HG02970 (cell line): ENCODE data around the gene SLC10A3.

ENCODE experiments used
- ATAC-seq: cut with Tn5 transposase; IDR thresholded peaks from one replicate; pipeline ENCODE4 v1.9.1; 2021; ENCODE audit warnings: mild to moderate bottlenecking, moderate library complexity, moderate number of reproducible peaks; ENCODE audit not compliant: unreplicated experiment, low FRiP score

SLC10A3 gene

DNA sequence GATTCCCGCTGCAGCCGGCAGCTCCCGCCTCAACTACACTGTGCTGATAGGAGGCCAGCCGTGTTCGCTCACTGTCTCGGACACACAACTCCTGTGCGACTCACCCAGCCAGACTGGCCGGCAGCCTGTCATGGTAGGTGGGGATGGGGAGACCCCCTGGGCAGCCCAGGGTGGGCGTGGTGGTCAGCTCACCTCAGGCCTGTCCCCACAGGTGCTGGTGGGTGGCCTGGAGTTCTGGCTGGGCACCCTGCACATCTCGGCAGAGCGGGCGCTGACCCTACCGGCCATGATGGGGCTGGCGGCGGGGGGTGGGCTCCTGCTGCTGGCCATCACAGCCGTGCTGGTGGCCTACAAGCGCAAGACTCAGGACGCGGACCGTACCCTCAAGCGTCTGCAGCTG is 22.9 kb downstream of the SLC10A3 start:
- ATAC-seq: no peak

DNA sequence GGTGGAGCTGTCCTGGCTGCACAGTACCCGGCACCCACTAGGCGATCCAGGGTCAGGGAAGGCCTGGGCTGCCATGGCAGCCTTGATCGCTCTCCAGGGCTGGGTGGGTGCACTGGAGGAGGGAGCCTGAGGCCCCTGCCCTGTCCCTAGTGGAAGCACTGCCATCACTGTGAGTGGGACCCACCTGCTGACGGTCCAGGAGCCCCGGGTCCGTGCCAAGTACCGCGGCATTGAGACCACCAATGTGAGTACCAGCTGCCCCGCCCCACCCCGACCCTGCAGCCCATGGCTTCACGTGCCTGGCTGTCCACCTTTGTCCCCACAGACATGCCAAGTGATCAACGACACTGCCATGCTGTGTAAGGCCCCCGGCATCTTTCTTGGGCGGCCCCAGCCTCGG is 23.5 kb downstream of the SLC10A3 start:
- ATAC-seq: no peak

DNA sequence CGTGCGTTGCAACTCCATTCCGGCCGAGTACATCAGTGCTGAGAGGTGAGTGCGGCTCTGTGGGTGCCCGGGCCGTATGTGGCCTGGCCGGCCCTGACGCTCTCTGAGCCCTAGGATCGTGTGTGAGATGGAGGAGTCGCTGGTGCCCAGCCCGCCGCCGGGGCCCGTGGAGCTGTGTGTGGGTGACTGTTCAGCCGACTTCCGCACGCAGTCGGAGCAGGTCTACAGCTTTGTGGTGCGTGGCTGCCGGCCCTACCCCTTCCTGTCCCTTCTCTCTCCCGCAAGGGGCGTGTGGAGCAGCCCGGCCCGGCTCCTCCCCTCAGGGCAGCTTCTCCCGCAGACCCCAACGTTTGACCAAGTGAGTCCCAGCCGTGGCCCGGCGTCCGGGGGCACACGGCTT is 24.4 kb downstream of the SLC10A3 start:
- no peak for ATAC-seq

GRCh38 chrX:154465601-154466000 is 24.8 kb downstream of the SLC10A3 start:
- no peak for ATAC-seq

DNA sequence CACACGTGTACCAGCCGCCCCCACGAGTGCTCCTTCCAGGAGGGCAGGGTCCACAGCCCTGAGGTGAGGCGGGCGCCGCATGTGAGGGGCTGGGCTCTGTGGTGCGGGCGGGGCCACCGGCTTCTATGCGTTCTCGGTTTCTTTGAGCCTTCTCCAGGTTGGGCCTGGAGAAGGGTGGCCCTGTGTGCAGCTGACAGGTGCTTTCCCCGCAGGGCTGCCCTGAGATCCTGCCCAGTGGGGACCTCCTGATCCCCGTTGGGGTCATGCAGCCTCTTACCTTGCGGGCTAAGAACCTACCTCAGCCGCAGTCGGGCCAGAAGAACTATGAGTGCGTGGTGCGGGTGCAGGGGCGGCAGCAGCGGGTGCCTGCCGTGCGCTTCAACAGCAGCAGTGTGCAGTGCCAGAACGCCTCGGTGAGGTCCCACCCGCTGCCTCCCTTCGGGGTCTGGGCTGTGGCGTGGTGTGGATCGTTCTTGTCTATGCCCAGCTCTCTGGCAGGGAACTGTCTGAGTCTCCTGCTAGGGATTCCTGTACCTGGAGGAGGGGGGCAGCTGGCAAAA is 25.5 kb downstream of the SLC10A3 start:
- no peak for ATAC-seq

DNA sequence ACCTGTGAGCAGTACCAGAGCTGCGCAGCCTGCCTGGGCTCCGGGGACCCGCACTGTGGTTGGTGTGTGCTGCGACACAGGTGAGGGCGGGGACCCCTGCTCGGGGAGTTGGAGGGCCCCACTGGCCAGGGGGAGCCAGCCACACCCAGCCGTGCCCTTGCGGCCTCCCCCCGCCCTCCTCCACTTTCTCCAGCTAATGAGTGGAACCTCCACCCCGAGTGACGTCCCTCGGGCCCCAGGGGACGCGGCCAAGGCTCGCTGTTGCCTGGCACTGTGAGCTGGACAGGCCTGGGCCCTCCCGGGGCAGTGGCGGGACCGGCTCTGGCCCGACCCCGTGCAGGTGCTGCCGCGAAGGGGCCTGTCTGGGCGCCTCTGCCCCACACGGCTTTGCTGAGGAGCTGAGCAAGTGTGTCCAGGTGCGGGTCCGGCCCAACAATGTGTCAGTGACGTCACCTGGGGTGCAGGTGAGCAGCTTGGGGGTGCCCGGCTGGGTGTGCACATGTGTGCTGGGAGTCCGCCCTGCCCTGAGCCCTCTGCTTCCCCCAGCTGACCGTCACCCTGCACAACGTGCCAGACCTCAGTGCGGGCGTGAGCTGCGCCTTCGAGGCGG is 26.7 kb downstream of the SLC10A3 start:
- no peak for ATAC-seq

GRCh38 chrX:154462396-154462795 is 28.0 kb downstream of the SLC10A3 start:
- ATAC-seq: no peak

- ATAC-seq: no peak
Observed at GRCh38 chrX:154460326-154460725, 30.1 kb downstream of the SLC10A3 start.

DNA sequence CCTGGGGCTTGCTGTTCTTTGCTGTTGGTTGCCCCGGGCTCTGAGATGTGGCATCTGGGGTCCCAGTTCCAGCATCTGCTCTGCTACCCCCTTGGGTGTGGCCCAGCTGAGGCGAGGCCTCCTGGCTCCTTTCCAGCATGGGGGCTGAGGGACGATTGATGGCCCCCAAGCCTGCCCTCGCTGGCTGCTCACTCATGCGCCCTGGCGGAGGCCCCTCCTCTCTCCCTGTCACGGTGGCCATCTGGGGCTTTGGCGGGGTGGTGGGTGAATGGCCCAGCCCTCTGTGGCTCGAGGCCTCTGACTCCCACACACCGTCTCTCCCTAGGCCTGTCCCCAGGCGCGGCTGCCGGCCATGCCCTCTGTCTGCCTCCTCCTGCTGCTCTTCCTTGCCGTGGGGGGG is 30.6 kb downstream of the SLC10A3 start:
- ATAC-seq: no peak

DNA sequence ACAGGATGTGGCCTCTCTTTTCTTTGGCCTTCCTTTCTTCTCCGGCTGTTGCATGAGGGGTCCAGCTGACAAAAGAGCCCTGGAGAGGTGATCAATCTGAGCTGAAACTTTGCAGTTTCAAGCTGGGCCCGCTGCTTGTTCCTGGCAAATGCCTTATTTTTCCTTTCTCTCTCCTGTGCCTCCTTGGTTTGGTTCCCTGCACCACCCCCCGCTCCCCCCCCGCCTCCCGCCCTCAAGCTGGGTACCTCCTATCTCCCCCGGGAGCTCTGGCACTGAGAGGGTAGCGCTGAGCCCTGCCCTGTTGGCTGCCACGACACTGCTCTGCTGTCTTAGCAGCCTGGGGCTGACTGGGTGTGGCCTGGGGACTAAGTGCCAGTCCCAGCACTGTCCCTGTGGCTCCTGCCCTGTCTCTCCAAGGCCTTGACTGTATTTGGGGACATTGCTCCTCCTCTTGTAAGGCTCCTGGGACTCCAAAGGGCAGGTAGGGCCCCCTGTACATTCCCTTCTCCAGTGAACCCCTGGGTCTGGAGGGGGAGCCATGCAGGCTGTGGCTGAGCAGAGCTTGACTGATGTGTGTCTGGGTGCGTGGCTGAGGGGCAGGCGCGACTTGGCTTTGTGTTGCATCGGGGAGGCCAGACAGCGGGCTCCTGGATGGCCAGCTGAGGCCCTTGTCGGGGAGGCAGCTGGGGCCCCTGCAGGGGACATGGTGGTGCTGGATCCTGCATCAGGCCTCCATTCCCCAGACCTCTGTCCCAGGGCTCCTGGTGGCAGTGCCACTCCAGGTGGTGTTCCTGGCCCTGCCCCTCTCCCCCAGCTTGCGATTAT is 31.3 kb downstream of the SLC10A3 start:
- no peak for ATAC-seq

- peak; percentile 43 for ATAC-seq
Observed at GRCh38 chrX:154458116-154458953, 32.1 kb downstream of the SLC10A3 start, which contains the start of gene PLXNA3. TSS of gene PLXNA3 (plus strand) at chrX:154458281. CDS start at chrX:154460184, 1,903 bp downstream.

GRCh38 chrX:154457491-154458115 is 32.8 kb downstream of the SLC10A3 start:
- ATAC-seq: peak; percentile 31

- no peak for ATAC-seq
Observed at GRCh38 chrX:154452823-154453222, 37.6 kb downstream of the SLC10A3 start.

DNA sequence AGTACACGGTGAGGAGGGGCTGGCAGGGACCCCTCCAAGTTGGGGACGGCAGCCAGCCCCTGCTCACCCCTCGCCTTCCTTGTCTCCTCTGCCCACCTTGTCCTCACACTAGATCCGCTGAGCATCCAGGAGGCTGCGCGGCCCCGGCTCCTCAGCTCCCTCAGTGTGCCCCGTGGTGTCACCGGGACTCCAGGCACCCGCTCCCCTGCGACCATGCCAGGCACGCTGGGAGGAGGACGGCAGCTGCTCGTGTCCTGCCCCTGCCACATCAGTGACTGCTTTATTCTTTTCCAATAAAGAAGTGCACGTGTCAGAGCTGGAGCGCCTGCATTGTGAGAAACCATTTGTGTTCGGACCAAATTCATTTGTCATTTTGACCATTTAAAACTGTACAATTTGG is 40.1 kb downstream of the SLC10A3 start:
- ATAC-seq: no peak

- no peak for ATAC-seq
Observed at GRCh38 chrX:154449618-154450017, 40.8 kb downstream of the SLC10A3 start.

- no peak for ATAC-seq
Observed at GRCh38 chrX:154448484-154448883, 41.9 kb downstream of the SLC10A3 start.

GRCh38 chrX:154446430-154446829 is 44.0 kb downstream of the SLC10A3 start:
- ATAC-seq: no peak

DNA sequence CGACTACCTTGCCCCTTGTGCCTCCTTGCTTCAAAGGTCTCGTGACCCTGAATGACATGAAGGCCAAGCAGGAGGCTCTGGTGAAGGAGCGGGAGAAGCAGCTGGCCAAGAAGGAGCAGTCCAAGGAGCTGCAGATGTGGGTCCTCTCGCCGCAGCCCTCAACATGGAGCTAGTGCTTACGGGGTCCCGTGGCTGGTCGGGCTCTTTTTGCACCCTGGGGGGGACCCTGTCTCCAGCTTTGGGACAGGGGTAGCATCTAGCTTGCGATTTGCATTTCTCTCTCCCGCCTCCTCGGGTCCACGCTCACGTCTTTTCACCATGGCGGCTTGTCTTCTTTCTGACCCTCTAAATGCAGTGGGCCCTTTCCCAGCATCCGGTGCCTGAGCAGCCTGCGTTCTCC is 44.7 kb downstream of the SLC10A3 start:
- ATAC-seq: no peak

- no peak for ATAC-seq
Observed at GRCh38 chrX:154444755-154445246, 45.6 kb downstream of the SLC10A3 start.
